Measurements from ENCODE around the gene PRMT3.

DNA sequence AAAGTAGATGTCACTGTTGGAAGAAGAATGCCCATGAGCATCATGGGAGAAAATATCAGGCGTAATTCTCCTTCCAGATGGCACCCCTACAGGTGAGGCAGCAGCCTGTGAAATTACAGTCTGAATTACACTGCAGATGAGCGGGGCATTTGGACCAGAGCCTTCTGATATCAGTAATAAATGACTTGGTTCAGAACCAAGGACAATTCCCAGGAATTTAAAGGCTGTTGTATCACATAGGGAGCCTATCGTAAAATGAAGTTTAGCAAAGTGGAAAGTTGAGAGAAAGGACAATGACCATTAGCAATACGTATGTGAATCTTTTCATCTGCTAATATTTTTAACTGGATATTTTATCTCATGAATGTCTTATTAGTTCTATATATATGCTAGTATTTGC, 61.3 kb downstream of the PRMT3 start:
- no peak for TF ChIP-seq POLR2AphosphoS5 (IDR thresholded peaks at IDR 0.05)
- TF ChIP-seq, protein P1, sequence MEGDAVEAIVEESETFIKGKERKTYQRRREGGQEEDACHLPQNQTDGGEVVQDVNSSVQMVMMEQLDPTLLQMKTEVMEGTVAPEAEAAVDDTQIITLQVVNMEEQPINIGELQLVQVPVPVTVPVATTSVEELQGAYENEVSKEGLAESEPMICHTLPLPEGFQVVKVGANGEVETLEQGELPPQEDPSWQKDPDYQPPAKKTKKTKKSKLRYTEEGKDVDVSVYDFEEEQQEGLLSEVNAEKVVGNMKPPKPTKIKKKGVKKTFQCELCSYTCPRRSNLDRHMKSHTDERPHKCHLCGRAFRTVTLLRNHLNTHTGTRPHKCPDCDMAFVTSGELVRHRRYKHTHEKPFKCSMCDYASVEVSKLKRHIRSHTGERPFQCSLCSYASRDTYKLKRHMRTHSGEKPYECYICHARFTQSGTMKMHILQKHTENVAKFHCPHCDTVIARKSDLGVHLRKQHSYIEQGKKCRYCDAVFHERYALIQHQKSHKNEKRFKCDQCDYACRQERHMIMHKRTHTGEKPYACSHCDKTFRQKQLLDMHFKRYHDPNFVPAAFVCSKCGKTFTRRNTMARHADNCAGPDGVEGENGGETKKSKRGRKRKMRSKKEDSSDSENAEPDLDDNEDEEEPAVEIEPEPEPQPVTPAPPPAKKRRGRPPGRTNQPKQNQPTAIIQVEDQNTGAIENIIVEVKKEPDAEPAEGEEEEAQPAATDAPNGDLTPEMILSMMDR (IDR thresholded peaks at IDR 0.05) = no peak

All from breast epithelium (tissue), 3 donors.